IPS-11a (cell line): ENCODE data around the gene PAK1IP1.
"Not testable (repeated sequence)": the region's sequence is repeated elsewhere in the genome, so short reads cannot be mapped to it uniquely, and the experiment has no call there.

ENCODE experiments used
- H3K4me3 ChIP-seq: one replicate; pipeline ENCODE4 v1.5.1; 2013; ENCODE audit warnings: low read depth, low read length, control low read depth

PAK1IP1 gene, protein sequence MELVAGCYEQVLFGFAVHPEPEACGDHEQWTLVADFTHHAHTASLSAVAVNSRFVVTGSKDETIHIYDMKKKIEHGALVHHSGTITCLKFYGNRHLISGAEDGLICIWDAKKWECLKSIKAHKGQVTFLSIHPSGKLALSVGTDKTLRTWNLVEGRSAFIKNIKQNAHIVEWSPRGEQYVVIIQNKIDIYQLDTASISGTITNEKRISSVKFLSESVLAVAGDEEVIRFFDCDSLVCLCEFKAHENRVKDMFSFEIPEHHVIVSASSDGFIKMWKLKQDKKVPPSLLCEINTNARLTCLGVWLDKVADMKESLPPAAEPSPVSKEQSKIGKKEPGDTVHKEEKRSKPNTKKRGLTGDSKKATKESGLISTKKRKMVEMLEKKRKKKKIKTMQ

GRCh38 chr6:10694302-10695085, at the start of gene PAK1IP1, which contains the start of gene C6orf52:
Gene PAK1IP1 (plus strand): TSS chr6:10694972. CDS start chr6:10694986, 14 bp downstream.
Gene C6orf52 (minus strand): TSS chr6:10694616. CDS start chr6:10687550, 7,066 bp downstream.
- peak within 1 kb of the TSS; percentile 99 for H3K4me3 ChIP-seq

- no peak overlapping the region for H3K4me3 ChIP-seq
Observed at GRCh38 chr6:10655508-10656055, 39.2 kb upstream of the PAK1IP1 start.

GRCh38 chr6:10658910-10659698, 35.7 kb upstream of the PAK1IP1 start:
- H3K4me3 ChIP-seq: no peak overlapping the region

DNA sequence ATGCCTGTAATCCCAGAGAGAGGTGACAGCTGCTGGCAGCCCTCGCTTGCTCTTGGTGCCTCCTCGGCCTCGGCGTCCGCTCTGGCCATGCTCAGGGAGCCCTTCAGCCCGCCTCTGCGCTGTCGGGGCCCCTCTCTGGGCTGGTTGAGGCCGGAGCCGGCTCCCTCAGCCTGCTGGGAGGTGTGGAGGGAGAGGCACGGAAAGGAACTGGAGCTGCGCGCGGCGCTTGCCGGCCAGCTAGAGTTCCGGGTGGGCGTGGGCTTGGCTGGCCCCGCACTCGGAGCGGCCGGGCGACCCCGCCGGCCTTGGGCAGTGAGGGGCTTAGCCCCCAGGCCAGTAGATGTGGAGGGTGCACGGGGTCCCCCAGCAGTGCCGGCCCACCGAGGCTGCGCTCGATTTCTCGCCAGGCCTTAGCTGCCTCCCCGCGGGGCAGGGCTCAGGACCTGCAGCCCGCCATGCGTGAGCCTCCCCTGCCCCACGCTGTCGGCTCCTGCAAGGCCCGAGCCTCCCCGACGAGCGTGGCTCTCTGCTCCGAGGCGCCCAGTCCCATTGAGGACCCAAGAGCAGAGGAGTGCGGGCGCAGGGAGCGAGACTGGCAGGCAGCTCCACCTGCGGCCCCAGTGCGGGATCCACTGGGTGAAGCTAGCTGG, 34.9 kb upstream of the PAK1IP1 start:
- H3K4me3 ChIP-seq: no peak overlapping the region

GRCh38 chr6:10660431-10661191, 34.2 kb upstream of the PAK1IP1 start:
- H3K4me3 ChIP-seq: not testable (repeated sequence)

- H3K4me3 ChIP-seq: no peak overlapping the region
Observed at GRCh38 chr6:10662207-10662606, 32.6 kb upstream of the PAK1IP1 start.

DNA sequence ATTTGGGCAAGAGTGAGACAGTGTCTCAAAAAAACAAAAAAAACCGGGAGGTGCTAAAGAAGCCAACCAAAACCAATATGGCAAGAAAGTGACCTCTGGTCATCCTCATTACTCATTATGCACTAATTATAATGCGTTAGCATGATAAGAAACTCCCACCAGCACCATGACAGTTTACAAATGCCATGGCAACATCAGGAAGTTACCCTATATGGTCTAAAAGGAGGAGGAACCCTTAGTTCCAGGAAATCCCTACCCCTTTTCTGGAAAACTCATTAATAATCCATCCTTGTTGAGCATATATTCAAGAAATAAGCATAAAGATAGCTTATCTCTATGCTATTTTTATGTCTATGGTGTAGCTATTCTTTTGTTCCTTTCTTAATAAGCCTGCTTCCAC, 32.0 kb upstream of the PAK1IP1 start:
- no peak overlapping the region for H3K4me3 ChIP-seq

GRCh38 chr6:10665595-10665994, 29.2 kb upstream of the PAK1IP1 start:
- H3K4me3 ChIP-seq: not testable (repeated sequence)

DNA sequence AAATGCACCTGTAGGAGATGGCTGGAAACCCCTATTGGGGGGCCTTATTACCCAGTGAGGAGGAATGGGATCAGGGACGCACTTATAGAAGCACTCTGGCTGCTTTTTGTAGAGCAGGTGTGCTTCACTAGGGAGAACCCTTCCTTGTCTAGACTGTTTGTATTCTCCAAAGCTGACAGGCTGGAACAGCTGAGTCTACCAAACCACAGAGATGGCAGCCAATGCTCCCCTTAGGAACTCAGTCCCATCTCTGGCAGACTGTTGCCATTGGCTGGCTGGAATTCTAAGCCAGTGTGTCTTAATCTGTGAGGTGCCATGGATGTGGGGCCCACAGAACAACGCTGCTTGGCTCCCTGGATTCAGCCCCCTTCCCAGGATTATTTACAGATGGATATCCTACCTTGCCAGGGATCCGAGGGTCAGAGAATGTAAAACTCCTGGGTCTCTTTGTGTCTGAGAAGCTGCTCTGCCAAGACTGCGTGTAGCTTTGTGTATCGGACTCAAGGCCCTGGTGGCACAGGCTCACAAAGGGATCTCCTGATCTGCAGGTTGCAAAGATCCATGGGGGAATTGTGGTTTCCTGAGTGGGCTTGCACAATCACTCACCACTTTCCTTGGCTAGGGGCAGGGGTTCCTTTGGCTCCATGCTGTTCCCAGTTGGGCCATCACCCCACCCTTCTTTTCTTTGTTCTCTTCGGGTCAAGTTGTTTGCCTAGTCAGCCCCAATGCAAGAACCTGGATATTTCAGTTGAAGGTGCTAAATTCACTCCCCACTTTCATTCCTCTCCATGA, 26.4 kb upstream of the PAK1IP1 start:
- H3K4me3 ChIP-seq: no peak overlapping the region

- H3K4me3 ChIP-seq: no peak overlapping the region
Observed at GRCh38 chr6:10676403-10676802, 18.4 kb upstream of the PAK1IP1 start.

GRCh38 chr6:10678456-10678855, 16.3 kb upstream of the PAK1IP1 start:
- no peak overlapping the region for H3K4me3 ChIP-seq

- no peak overlapping the region for H3K4me3 ChIP-seq
Observed at GRCh38 chr6:10681795-10682194, 13.0 kb upstream of the PAK1IP1 start.

GRCh38 chr6:10682355-10682988, 12.3 kb upstream of the PAK1IP1 start:
- H3K4me3 ChIP-seq: no peak overlapping the region

- no peak overlapping the region for H3K4me3 ChIP-seq
Observed at GRCh38 chr6:10684618-10685017, 10.2 kb upstream of the PAK1IP1 start.

DNA sequence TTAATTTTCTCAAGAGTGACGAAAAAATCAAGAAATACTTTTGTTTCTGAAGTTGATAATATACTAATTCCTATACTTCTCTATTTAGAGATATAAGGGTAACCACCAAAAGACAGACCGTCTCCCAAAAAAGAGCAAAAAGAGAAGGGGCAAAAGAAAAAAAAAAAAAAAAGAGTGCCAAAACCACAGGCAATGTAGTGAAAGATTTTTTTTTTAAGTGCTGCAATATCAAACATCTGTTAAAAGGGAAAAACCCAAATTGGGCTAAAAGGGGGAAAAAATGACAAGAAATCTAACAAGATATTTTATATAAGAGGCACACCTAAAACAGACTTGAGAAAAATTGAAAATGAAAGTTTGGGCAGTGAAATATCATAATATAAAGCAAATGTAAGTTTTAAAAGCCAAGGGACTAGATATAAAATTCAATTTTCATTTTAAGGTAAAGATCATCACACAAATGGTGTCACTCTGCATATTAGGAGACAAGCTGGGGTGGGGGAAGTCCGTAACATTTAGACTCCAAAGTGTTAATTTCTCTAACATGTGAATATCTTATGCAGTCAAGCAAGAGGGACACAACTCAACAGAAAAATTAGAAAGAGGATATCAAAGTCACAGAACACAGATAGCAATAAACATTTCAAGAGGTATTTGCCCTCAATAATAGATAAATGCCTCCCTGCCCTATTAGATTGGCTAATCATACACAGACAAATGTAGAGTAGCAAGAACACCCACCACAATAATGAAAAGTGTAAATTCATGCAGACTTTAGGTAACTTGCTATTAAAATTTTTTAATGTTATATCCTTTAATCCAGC, 9.5 kb upstream of the PAK1IP1 start:
- H3K4me3 ChIP-seq: no peak overlapping the region

GRCh38 chr6:10686901-10687300, 7.9 kb upstream of the PAK1IP1 start:
- no peak overlapping the region for H3K4me3 ChIP-seq

DNA sequence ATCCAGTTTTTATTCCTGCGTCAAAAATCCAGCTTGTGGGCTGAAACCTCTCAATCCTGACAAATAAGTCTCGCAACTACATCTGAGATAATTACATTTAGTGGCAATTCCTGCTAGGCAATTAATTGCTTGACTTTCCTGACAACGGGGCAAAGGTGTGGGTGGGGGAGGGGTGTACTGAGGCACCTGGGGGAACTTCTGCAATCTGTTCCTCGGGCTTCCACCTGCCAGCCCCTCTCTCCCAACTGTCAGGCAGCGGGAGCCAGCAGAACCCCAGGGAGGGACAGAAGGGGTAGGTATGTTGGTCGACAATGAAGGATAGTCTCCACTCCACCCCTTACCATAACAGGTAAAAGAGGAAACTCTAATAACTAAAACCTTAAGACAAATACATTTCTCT, 7.2 kb upstream of the PAK1IP1 start:
- H3K4me3 ChIP-seq: no peak overlapping the region
